H1 (cell line): ENCODE results near the gene SLC44A5. TPM values are rescaled to one million over a fixed set of nuclear protein-coding genes. Genes with fewer than 3 reads are reported as not detected.

Experiments
- CTCF ChIA-PET: fragments of 300-600 bp; sonication (Branson Sonifier 250); formaldehyde crosslinking; loops from one replicate; lab custom pipeline; 2021; ENCODE audit not compliant: partially characterized antibody; lab: Charles Lee
- POLR2A ChIA-PET: fragments of 300-600 bp; sonication (Branson Sonifier 250); formaldehyde crosslinking; loops from one replicate; lab custom pipeline; 2021; ENCODE audit warnings: inconsistent platforms; ENCODE audit not compliant: partially characterized antibody; lab: Charles Lee
- DNase-seq, 2 experiments: peaks; one replicate each; pipeline versions ENCODE4 v3.0.0 to v3.0.0-alpha.2; 2010 to 2022; ENCODE audit warnings: low spot score in 2 of 2, low read depth in 1 of 2, mixed read lengths in 1 of 2
- FAIRE-seq: peaks from 2 replicates; lab custom pipeline; 2011; peaks lifted over from hg19 to GRCh38; lab: Jason Lieb, UNC
- H2AFZ ChIP-seq: 2 replicates; pipeline ENCODE4 v1.8.1; 2012; ENCODE audit warnings: low read length, inconsistent platforms
- H2AK5ac ChIP-seq: 2 replicates; pipeline ENCODE4 v1.6.1; 2013; ENCODE audit warnings: low read depth, low read length
- H2BK120ac ChIP-seq: replicated peaks from 2 replicates; pipeline ENCODE3; 2013; ENCODE audit warnings: low read depth, low read length, inconsistent platforms
- H2BK12ac ChIP-seq: 2 replicates; pipeline ENCODE4 v1.6.1; 2013; ENCODE audit warnings: low read depth, low read length
- H2BK15ac ChIP-seq: 2 replicates; pipeline ENCODE4 v1.6.1; 2013; ENCODE audit warnings: low read length
- H2BK20ac ChIP-seq: 2 replicates; pipeline ENCODE4 v1.6.1; 2013; ENCODE audit warnings: low read length
- H2BK5ac ChIP-seq: 2 replicates; pipeline ENCODE4 v1.6.1; 2013; ENCODE audit warnings: low read depth, low read length
- H3K14ac ChIP-seq: 2 replicates; pipeline ENCODE4 v1.6.1; 2013; ENCODE audit warnings: inconsistent platforms; ENCODE audit not compliant: insufficient read length
- H3K18ac ChIP-seq: 2 replicates; pipeline ENCODE4 v1.6.1; 2013; ENCODE audit warnings: low read length; ENCODE audit errors: extremely low read depth
- H3K23ac ChIP-seq: 2 replicates; pipeline ENCODE4 v1.6.1; 2013; ENCODE audit warnings: inconsistent platforms; ENCODE audit not compliant: insufficient read length
- H3K23me2 ChIP-seq: 2 replicates; pipeline ENCODE4 v1.6.1; 2013; ENCODE audit warnings: low read depth, low read length
- H3K27ac ChIP-seq: 2 replicates; pipeline ENCODE4 v1.6.1; 2011; ENCODE audit warnings: low read depth, low read length, inconsistent platforms
- H3K27me3 ChIP-seq, 4 experiments: replicated peaks in 1 of 4; 1 replicate in 1 of 4; 2 replicates in 3 of 4; pipeline versions ENCODE4 v1.6.1 to v1.8.1; 2011 to 2013; ENCODE audit warnings: low read length in 3 of 4, mild to moderate bottlenecking in 3 of 4, inconsistent platforms in 2 of 4, mixed read lengths in 2 of 4, moderate library complexity in 1 of 4; ENCODE audit not compliant: control insufficient read depth in 3 of 4, insufficient read depth in 3 of 4; ENCODE audit errors: extremely low read depth in 1 of 4
- H3K36me3 ChIP-seq, 4 experiments: 2 replicates each; pipeline versions ENCODE4 v1.6.1 to v1.8.1; 2011 to 2013; ENCODE audit warnings: mild to moderate bottlenecking in 4 of 4, low read length in 3 of 4, moderate library complexity in 2 of 4, control low read depth in 1 of 4, inconsistent platforms in 1 of 4; ENCODE audit not compliant: insufficient read depth in 4 of 4, control insufficient read depth in 2 of 4
- H3K4ac ChIP-seq: replicated peaks from 2 replicates; pipeline ENCODE3; 2013; ENCODE audit warnings: low read length, low read depth, mixed read lengths, inconsistent platforms; ENCODE audit not compliant: insufficient read length
- H3K4me1 ChIP-seq, 4 experiments: replicated peaks in 1 of 4; 1 replicate in 1 of 4; 2 replicates in 3 of 4; pipeline versions ENCODE4 v1.6.1 to v1.8.1; 2011 to 2013; ENCODE audit warnings: low read length in 3 of 4, inconsistent platforms in 2 of 4, mixed read lengths in 1 of 4; ENCODE audit not compliant: insufficient read depth in 4 of 4, control insufficient read depth in 3 of 4
- H3K4me2 ChIP-seq, 2 experiments: 2 replicates each; pipeline versions ENCODE4 v1.6.1 to v1.8.1; 2011 to 2013; ENCODE audit warnings: low read depth in 2 of 2, low read length in 2 of 2, control low read depth in 1 of 2, inconsistent platforms in 1 of 2, mild to moderate bottlenecking in 1 of 2; ENCODE audit not compliant: insufficient read depth in 1 of 2
- H3K4me3 ChIP-seq, 4 experiments: fragments of 200-600, 300-600 bp in 1 of 4; sonication (generic), shearing (Covaris generic), sonication (Bioruptor Twin) in 1 of 4; 2 replicates each; pipeline versions ENCODE4 v1.5.1 to v1.8.1; 2011 to 2016; ENCODE audit warnings: low read length in 4 of 4, low read depth in 3 of 4, control low read depth in 2 of 4, inconsistent platforms in 2 of 4, mild to moderate bottlenecking in 2 of 4, mixed read lengths in 1 of 4, moderate library complexity in 1 of 4; ENCODE audit not compliant: insufficient read depth in 2 of 4; ENCODE audit errors: extremely low read depth in 1 of 4
- H3K56ac ChIP-seq: replicated peaks from 2 replicates; pipeline ENCODE3; 2013; ENCODE audit warnings: low read depth, mild to moderate bottlenecking, mixed read lengths, low read length, inconsistent platforms; ENCODE audit not compliant: insufficient read length
- H3K79me1 ChIP-seq: 2 replicates; pipeline ENCODE4 v1.6.1; 2013; ENCODE audit warnings: low read depth, low read length, control low read depth
- H3K79me2 ChIP-seq, 2 experiments: 2 replicates each; pipeline versions ENCODE4 v1.6.1 to v1.8.1; 2012 to 2013; ENCODE audit warnings: low read length in 2 of 2, mild to moderate bottlenecking in 2 of 2, inconsistent platforms in 1 of 2; ENCODE audit not compliant: insufficient read depth in 2 of 2, control insufficient read depth in 1 of 2
- H3K9ac ChIP-seq, 4 experiments: replicated peaks in 1 of 4; 1 replicate in 1 of 4; 2 replicates in 3 of 4; pipeline versions ENCODE4 v1.6.1 to v1.8.1; 2011 to 2013; ENCODE audit warnings: low read depth in 3 of 4, low read length in 3 of 4, control low read depth in 2 of 4, mild to moderate bottlenecking in 2 of 4, moderate library complexity in 2 of 4, inconsistent platforms in 1 of 4; ENCODE audit errors: extremely low read depth in 1 of 4
- H3K9me3 ChIP-seq, 2 experiments: 2 replicates each; pipeline versions ENCODE4 v1.6.1 to v1.8.1; 2012 to 2013; ENCODE audit warnings: mild to moderate bottlenecking in 2 of 2, moderate library complexity in 2 of 2, control low read depth in 1 of 2, inconsistent platforms in 1 of 2, low read depth in 1 of 2, low read length in 1 of 2, mixed read lengths in 1 of 2; ENCODE audit not compliant: insufficient read depth in 2 of 2
- H4K20me1 ChIP-seq, 2 experiments: replicated peaks in 1 of 2; 2 replicates each; pipeline versions ENCODE3 to v1.8.1; 2011 to 2013; ENCODE audit warnings: inconsistent platforms in 2 of 2, low read length in 2 of 2, mild to moderate bottlenecking in 1 of 2; ENCODE audit not compliant: insufficient read depth in 2 of 2, control insufficient read depth in 1 of 2
- H4K5ac ChIP-seq: 2 replicates; pipeline ENCODE4 v1.6.1; 2013; ENCODE audit warnings: low read length, low read depth, mixed read lengths, inconsistent platforms; ENCODE audit not compliant: insufficient read length
- H4K8ac ChIP-seq: 2 replicates; pipeline ENCODE4 v1.8.0; 2013; ENCODE audit warnings: mild to moderate bottlenecking, moderate library complexity, low read length, inconsistent platforms; ENCODE audit not compliant: insufficient read depth; ENCODE audit errors: extremely low read depth
- H4K91ac ChIP-seq: replicated peaks from 2 replicates; pipeline ENCODE3; 2013; ENCODE audit warnings: low read length, mixed read lengths, inconsistent platforms; ENCODE audit not compliant: insufficient read length
- EZH2 ChIP-seq: fragments of 200-600 bp; sonication (generic); IDR thresholded peaks from 2 replicates; pipeline ENCODE4 v1.7.1; 2012; ENCODE audit warnings: low read depth, mild to moderate bottlenecking, moderate library complexity, low read length, inconsistent platforms; ENCODE audit not compliant: severe bottlenecking
- polyA plus RNA-seq, 7 experiments: library from polyadenylated mRNA; depleted of rRNA in 3 of 7; stranded (reverse) in 5 of 7; unstranded in 2 of 7; fragments of >200 nt in 5 of 7; fragments of 200-250 nt in 2 of 7; gene quantifications; 1 replicate in 5 of 7; 2 replicates in 1 of 7; 4 replicates in 1 of 7; pipeline versions ENCODE4 v1.2.1 to v1.2.3, GENCODE V29; 2011 to 2013; ENCODE audit warnings: missing spikeins in 2 of 7, mixed read lengths in 2 of 7
- total RNA-seq: library from RNA; stranded (reverse); fragmentation: NEBNext Ultra II Directional; extraction: Animal tissue kit (Norgen Biotek cat#: 25700); gene quantifications from 2 replicates; pipeline ENCODE4 v1.2.1, GENCODE V29; 2021

The SLC44A5 gene
- total and polyA plus RNA-seq, 2 of the 8 experiments (the other 6 are each of a cell fraction or from before 2014, with no cell fraction given): 1.8 to 3.3 TPM

DNA sequence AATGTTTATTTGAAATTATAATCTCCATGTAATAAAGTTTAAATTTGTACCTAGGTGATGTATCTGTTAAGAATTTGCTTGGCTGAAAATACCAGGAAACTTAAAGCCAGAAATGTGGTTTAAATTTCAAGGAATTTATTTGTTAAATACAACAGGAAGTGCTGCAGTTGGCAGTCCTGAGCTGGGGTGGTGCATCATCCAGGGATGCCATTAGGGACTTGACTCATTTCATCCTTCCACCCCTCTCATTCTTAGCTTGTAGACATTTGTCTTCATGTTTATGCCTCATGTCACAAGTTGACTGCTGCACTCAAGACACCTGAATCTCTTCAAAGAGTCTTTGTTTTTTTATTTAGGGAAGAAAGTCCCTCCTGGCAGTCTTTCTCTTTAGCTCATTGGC is 300.8 kb downstream of the SLC44A5 start:
- no peak for DNase-seq
- no peaks in the 10 kb centered on the region for H3K27me3 ChIP-seq
- H3K56ac ChIP-seq: no peak overlapping the region
- H3K79me2 ChIP-seq: no peaks in the 10 kb centered on the region
- H3K9ac ChIP-seq: no peak overlapping the region
- no peak overlapping the region for H2BK5ac ChIP-seq
- TF ChIP-seq EZH2: no peak
- no peak overlapping the region for H2BK15ac ChIP-seq
- H4K8ac ChIP-seq: no peak overlapping the region
- no peak overlapping the region for H3K4me3 ChIP-seq
- no peak overlapping the region for H3K18ac ChIP-seq
- H2AK5ac ChIP-seq: no peak overlapping the region
- no peak for FAIRE-seq
- no peak overlapping the region for H3K4me2 ChIP-seq
- H3K27ac ChIP-seq: no peak overlapping the region
- H3K14ac ChIP-seq: no peak overlapping the region
- ChIA-PET CTCF (interaction anchor here (0.6 to 0.8 kb wide), 2 partner anchors 9 to 226 kb away, joined by 3 to 4 read pairs; no protein-coding TSS in a partner anchor), POLR2A (no interaction called here)
- no peaks in the 10 kb centered on the region for H3K9me3 ChIP-seq
- H3K4ac ChIP-seq: no peak overlapping the region
- no peak overlapping the region for H2BK20ac ChIP-seq
- no peak overlapping the region for H2BK120ac ChIP-seq
- H3K23me2 ChIP-seq: no peaks in the 10 kb centered on the region
- no peak overlapping the region for H3K23ac ChIP-seq
- H3K4me1 ChIP-seq: no peaks in the 10 kb centered on the region
- no peaks in the 10 kb centered on the region for H4K20me1 ChIP-seq
- H3K36me3 ChIP-seq: no peaks in the 10 kb centered on the region
- H2AFZ ChIP-seq: no peak overlapping the region
- no peak overlapping the region for H4K91ac ChIP-seq
- no peak overlapping the region for H2BK12ac ChIP-seq
- no peaks in the 10 kb centered on the region for H3K79me1 ChIP-seq
- no peak overlapping the region for H4K5ac ChIP-seq
